Activated CD4-positive, alpha-beta T cell treated with anti-CD3 and anti-CD28 coated beads for 24 hours (primary cell): ENCODE measurements around the gene PGLYRP4.
"Not testable (repeated sequence)": the region's sequence is repeated elsewhere in the genome, so short reads cannot be mapped to it uniquely, and the experiment has no call there.

Source experiments
- DNase-seq, 2 donors: peaks; one replicate each; pipeline ENCODE4 v3.0.0-alpha.2; 2020; ENCODE audit warnings: low read depth in 2 of 2

The PGLYRP4 gene

DNA sequence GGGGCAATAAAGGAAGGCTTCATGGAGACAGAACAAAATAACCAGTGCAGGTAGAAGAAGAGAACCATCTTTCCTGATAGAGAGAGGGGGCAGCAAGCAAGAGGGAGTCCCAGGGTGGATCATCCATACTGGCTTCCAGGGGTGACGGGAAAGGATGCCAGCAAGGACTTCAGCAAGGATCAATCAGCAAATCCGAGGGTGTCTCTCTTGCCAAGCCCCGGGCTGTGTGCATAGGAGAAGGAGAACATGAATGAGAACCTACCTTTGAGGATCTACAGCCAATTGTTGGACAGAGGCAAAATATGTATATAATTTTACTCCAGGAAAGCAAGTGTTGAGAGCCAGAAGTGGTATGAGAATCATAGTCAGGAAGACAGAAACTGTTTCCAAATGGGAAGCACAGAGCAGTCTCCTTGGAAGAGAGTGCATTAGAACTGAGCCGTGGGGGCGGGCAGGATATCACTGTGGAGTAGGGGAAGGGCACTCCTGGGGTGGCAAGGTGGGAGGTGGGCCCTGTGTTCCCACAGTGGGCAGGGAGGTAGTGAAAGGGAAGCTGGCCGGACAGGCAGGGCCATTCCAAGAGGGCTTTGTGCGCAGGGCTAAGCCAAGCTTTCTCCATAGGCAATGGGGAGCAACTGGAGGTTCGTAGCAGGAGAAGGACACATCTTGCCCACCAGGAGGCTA lies 7.9 kb upstream of the PGLYRP4 start:
- DNase-seq, result no peak

- DNase-seq, result peak; percentile 11
Observed at GRCh38 chr1:153355445-153356071, 6.9 kb upstream of the PGLYRP4 start.

GRCh38 chr1:153354515-153355193 lies 6.0 kb upstream of the PGLYRP4 start:
- DNase-seq, result no peak

GRCh38 chr1:153353226-153353947 lies 4.7 kb upstream of the PGLYRP4 start:
- no peak for DNase-seq

GRCh38 chr1:153352523-153352922 lies 3.9 kb upstream of the PGLYRP4 start:
- DNase-seq, result peak; percentile 35 to 49

DNA sequence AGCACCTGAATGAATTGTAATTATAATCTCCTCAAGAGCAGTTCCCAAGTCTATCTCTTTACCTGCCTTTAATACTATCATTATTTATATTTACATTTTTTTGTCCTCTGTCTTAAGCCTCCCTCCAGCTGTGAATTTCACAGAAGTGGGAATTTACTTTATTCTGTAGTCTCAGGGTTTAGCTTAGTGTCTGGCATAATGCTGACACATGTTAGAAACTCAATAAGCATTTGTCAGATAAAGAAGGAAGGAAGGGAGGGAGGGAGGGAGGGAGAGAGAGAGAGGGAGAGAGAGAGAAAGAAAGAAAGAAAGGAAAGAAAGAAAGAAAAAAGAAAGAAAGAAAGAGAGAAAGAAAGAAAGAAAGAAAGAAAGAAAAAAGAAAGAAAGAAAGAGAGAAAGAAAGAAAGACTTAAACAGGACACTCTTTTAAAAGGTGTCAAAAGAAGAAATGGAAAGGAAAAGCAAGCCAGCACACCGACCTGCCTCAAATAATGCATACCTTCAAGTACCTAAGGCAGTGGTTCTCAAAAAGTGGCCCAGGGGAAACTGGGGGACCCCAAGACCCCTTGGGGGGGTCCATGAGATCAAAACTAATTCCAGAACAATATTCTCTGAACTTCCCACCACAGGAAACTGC lies 1.8 kb upstream of the PGLYRP4 start:
- no peak for DNase-seq

DNA sequence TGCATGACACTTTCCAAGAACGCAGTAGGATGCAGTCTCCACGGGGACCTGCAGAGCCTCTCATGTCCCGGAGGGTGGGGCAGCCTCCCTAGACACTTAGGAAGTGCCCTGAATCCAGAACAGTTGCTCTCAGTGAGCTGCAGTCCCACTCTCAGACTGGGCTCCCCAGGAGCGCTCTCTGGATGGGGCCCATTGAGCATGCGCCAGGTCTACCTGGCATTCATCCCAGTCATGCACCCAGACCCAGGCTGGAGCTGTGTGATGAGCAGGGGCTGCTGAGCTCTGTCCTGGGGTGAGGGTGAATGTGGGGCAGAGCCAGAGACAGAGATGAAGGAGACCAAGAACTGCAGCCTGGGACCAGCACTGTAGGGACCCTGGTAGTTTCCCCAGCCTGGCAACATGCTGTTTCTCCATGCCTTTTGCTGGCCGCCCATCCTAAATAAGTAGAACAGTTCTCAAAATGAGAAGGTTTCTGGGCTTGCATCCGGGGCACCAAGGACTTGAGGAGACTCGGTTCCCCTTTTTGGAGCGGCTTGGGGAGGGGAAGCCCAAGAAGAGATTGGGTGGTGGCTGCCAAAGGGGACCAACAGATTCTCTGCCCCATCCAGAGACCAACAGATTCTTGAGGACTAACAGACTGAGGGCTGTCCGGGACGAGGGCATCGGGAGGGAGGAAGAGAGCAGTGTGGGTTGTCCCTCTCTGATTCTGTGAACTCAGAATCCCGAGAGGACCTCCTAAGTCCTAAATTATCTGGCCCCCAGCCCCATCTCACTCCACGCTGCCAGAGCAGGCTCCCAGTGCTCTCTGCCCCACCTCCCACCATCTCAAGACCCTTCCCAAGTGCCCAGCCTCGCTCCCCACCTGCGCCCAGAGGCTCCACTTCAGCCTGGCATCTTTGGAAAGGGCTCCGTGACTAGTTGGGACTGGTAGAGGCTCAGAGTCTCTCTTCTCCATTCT lies 1.0 kb upstream of the PGLYRP4 start:
- DNase-seq, result no peak

GRCh38 chr1:153347856-153348255 lies 785 bp downstream of the PGLYRP4 start:
- no peak for DNase-seq

DNA sequence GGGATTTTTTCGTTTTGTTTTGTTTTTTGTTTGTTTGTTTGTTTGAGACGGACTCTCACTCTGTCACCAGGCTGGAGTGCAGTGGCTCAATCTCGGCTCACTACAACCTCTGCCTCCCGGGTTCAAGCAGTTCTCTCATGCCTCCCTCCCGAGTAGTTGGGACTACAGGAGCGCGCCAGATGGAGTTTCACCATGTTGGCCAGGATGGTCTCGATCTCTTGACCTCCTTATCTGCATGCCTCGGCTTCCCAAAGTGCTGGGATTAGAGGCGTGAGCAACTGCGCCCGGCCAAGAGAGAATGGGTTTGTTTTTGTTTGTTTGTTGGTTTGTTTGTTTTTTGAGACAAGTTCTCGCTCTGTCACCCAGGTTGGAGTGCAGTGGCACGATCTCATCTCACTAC lies 1.6 kb downstream of the PGLYRP4 start:
- not testable (repeated sequence) for DNase-seq

DNA sequence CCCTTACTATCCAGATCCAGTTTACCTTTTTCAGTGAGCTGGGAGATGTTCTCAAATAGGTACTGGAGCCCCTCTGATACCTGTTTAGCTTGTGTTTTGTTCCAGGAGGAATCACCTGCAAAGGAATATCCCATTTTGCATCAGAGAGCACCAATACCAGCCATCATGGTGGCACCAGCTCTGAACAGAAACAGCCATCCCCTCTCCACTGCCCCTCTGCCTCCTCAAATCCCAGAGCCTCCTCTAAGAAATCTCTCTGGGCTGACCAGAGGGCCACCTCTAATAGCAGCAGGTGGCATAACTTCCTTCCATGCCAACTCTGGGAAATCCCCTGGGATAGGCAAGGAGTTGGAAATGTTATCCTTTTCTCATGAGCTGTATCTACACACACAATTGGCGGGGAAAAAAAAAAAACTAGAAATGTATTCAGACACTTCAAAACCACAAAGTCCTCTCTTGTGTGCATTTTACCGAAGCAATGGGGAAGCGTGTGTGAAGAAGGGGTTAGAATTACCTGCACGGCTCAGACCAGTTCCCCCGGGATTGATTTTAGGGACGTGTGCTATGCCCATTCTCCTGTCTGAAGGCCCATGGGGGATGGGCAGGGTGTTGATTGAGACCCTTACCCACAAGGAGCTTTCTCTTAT lies 2.4 kb downstream of the PGLYRP4 start:
- DNase-seq, result no peak

- DNase-seq, result no peak
Observed at GRCh38 chr1:153345187-153346076, 3.2 kb downstream of the PGLYRP4 start.

DNA sequence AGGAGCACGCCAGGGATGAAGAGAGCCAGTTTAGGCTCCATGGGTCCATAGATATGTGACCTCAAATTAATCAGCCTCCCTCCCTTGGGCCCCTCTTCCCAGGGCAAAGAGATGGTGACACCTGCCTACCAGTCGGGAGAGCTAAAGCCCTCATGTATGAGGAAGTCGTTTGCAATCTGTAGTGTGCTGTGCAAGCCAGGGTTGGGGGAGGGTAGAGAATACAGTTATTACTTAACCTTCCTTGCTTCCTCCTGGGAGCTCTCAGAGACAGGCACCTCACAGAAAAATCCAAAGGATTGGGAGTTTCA lies 4.0 kb downstream of the PGLYRP4 start:
- DNase-seq, result no peak

GRCh38 chr1:153343811-153344717 lies 4.6 kb downstream of the PGLYRP4 start:
- no peak for DNase-seq

GRCh38 chr1:153343040-153343681 lies 5.5 kb downstream of the PGLYRP4 start:
- DNase-seq, result no peak

- no peak for DNase-seq
Observed at GRCh38 chr1:153342178-153342577, 6.5 kb downstream of the PGLYRP4 start.

GRCh38 chr1:153341431-153341934 lies 7.2 kb downstream of the PGLYRP4 start:
- no peak for DNase-seq

GRCh38 chr1:153340356-153340755 lies 8.3 kb downstream of the PGLYRP4 start:
- DNase-seq, result no peak

DNA sequence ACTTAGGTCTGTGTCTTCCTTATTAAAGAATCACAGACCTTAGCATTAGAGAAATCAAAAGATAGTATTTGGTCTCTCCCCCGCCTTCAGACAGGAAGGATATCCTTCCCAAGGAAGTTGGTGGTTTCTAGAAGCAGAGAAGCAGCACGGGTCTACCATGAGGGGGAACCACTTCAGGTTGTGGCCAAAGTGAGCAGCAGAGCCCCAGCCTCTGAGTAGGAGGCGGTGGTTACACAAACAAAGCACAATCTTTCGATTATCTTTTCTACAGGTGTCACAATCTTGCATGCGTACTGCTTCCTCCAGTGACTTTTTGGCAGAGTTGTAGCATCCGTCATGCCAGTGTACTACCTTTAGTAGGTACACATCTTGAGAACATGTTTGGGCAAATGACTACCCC lies 8.8 kb downstream of the PGLYRP4 start:
- no peak for DNase-seq
